Measurements from ENCODE around the gene OR5K2. TPM values are rescaled to one million over a fixed set of nuclear protein-coding genes. Genes with fewer than 3 reads are reported as not detected.

The OR5K2 gene
- total RNA-seq, 4 donors from 2014 or later: not detected

DNA sequence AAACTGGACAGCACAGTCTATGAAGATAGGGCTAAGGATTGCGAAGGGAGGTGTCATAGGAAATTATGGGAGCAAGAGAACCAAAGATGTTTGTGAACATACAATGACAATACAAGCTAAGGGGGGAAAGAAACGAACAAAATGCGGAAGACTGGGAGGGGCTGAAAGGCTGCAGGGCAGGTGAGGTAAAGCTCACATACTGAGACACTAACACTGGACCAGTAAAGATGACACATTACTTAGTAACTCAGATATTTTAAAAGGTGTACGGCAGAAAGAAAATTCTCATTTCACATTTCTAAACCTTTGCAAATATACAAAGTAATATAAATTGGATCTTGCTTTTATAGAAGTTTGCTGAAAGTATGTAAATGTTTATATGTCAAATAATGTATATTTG lies 15.1 kb downstream of the OR5K2 start:
- Histone ChIP-seq H3K27ac (peak overlapping the region; percentile 11), H3K36me3 (peaks cover 17% of the 10 kb centered on the region)
- TF ChIP-seq POLR2AphosphoS5 (IDR thresholded peaks at IDR 0.05) (no peak), EP300 (IDR thresholded peaks at IDR 0.05) (no peak), CTCF (IDR thresholded peaks at IDR 0.05) (no peak), POLR2A (IDR thresholded peaks at IDR 0.05) (no peak)

DNA sequence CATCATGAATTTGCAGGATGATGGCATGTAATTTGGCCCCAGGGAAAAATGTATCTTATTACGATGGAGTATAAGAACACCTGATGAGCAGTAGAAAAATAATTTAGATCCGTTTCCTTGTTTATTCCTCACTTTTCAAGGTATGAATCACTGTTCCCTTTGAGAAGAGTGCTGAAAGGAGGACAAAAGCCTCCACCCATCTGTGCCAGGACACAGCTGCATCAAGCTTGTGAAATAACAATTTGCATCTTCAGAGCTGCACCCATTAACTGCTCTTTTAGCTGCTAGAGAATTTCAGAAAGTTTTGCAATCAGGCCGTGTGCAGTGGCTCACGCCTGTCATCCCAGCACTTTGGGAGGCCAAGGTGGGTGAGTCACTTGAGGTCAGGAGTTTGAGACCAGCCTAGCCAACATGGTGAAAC lies 15.6 kb downstream of the OR5K2 start:
- Histone ChIP-seq H3K27me3 (no peaks in the 10 kb centered on the region), H3K36me3 (peaks cover 17% of the 10 kb centered on the region), H3K4me3 (no peak overlapping the region), H3K9me3 (no peaks in the 10 kb centered on the region), H3K27ac (peak overlapping the region; percentile 11), H3K4me1 (peaks cover 6% of the 10 kb centered on the region)
- TF ChIP-seq CTCF (IDR thresholded peaks at IDR 0.05): no peak
- TF ChIP-seq POLR2AphosphoS5 (IDR thresholded peaks at IDR 0.05): peak in 1 of 3 donors; percentile 70
- DNase-seq (ENCODE audit: low spot score in 2 of 2): no peak
- 44% methylated on average over 4 of the region's 4 CpGs for WGBS

More for the DNA sequence above, 15.1 kb downstream of the OR5K2 start:
- peaks cover 6% of the 10 kb centered on the region for H3K4me1 ChIP-seq
- H3K27me3 ChIP-seq: no peaks in the 10 kb centered on the region
- 77% methylated on average over 4 of the region's 4 CpGs for WGBS
- no peak overlapping the region for H3K4me3 ChIP-seq
- DNase-seq (ENCODE audit: low spot score in 2 of 2): no peak
- no peaks in the 10 kb centered on the region for H3K9me3 ChIP-seq

- Histone ChIP-seq H3K9me3 (no peaks in the 10 kb centered on the region), H3K4me3 (no peak overlapping the region), H3K4me1 (peaks cover 6% of the 10 kb centered on the region), H3K27ac (no peak overlapping the region), H3K27me3 (no peaks in the 10 kb centered on the region), H3K36me3 (peaks cover 17% of the 10 kb centered on the region)
- TF ChIP-seq POLR2AphosphoS5 (IDR thresholded peaks at IDR 0.05) (no peak), POLR2A (IDR thresholded peaks at IDR 0.05) (no peak), CTCF (IDR thresholded peaks at IDR 0.05) (no peak), EP300 (IDR thresholded peaks at IDR 0.05) (no peak)
- DNase-seq (ENCODE audit: low spot score in 2 of 2): no peak
- 95% methylated on average over 3 of the region's 3 CpGs for WGBS
Observed at GRCh38 chr3:98513736-98514135, 16.3 kb downstream of the OR5K2 start.

DNA sequence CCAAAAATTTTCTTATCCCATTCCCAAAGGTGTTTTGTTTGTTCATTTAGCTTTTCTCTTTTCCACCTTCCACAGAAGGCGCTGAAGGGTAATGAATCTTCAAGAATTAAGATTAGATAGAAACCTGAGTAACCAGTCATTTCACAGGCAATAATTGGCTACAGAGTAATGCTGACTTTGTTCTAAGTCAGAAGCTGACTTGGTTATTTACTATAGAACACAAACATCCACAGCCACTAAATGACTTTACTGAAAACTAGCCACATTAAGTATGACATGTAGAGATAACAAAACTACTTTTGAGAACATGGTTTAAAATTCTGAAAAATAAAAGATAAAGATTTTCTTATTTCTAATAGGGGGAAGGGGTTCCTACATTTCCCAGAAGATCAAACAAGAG lies 17.5 kb downstream of the OR5K2 start:
- peaks cover 24% of the 10 kb centered on the region for H3K36me3 ChIP-seq

GRCh38 chr3:98518816-98519215 lies 21.3 kb downstream of the OR5K2 start:
- H3K4me1 ChIP-seq: peaks cover 26% of the 10 kb centered on the region
- DNase-seq (ENCODE audit: low spot score in 2 of 2): no peak
- no peak overlapping the region for H3K4me3 ChIP-seq
- WGBS: 90% methylated on average over 2 of the region's 2 CpGs
- H3K27ac ChIP-seq: no peak overlapping the region
- TF ChIP-seq POLR2A (IDR thresholded peaks at IDR 0.05): no peak
- no peak for TF ChIP-seq EP300 (IDR thresholded peaks at IDR 0.05)
- TF ChIP-seq POLR2AphosphoS5 (IDR thresholded peaks at IDR 0.05): no peak
- TF ChIP-seq CTCF (IDR thresholded peaks at IDR 0.05): no peak
- H3K9me3 ChIP-seq: no peaks in the 10 kb centered on the region
- H3K36me3 ChIP-seq: peaks cover 20% of the 10 kb centered on the region
- no peaks in the 10 kb centered on the region for H3K27me3 ChIP-seq

More for the DNA sequence above, 17.5 kb downstream of the OR5K2 start:
- H3K27me3 ChIP-seq: no peaks in the 10 kb centered on the region
- H3K9me3 ChIP-seq: no peaks in the 10 kb centered on the region
- no peak overlapping the region for H3K27ac ChIP-seq
- H3K4me3 ChIP-seq: no peak overlapping the region
- H3K4me1 ChIP-seq: peaks cover 11% of the 10 kb centered on the region
- no peak for TF ChIP-seq CTCF (IDR thresholded peaks at IDR 0.05)
- TF ChIP-seq POLR2A (IDR thresholded peaks at IDR 0.05): no peak
- no peak for DNase-seq (ENCODE audit: low spot score in 2 of 2)
- WGBS: 93% methylated on average over 1 of the region's 1 CpG

All from suprapubic skin (tissue), 4 donors.